A549 (cell line): ENCODE results near the gene ANKRD33B.

ENCODE experiments used
- PBX3 ChIP-seq: IDR thresholded peaks from 2 replicates; pipeline ENCODE4 v1.6.1; 2012
- POLR2A ChIP-seq: IDR thresholded peaks from 2 replicates; pipeline ENCODE4 v1.6.1; 2012; ENCODE audit warnings: mild to moderate bottlenecking, low read length
- TF ChIP-seq, protein P1 (sequence below): fragments of >200 bp; sonication (Bioruptor Twin); formaldehyde crosslinking; IDR thresholded peaks from 3 replicates; pipeline ENCODE4 v1.5.1; 2016

DNA sequence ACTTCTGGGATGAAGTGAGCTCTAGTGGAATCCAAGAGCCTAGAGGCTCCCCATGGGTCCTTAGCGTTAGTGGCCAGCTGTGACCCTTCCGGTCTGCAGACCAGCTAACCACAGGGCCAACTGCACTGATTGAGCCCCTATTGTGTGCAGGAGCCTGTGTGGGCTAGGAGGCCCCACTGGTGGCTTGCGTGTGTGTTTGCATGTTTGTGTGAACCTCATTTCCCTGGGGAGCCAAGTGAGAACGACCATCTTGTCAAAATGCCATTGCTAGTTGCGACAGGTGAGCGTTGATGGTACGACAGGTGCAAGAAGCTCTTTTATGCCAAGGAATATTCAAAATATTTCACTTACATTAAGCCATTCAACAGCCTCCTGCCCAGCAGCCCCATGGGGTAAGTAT, 44.1 kb upstream of the ANKRD33B start:
- TF ChIP-seq, protein P1, sequence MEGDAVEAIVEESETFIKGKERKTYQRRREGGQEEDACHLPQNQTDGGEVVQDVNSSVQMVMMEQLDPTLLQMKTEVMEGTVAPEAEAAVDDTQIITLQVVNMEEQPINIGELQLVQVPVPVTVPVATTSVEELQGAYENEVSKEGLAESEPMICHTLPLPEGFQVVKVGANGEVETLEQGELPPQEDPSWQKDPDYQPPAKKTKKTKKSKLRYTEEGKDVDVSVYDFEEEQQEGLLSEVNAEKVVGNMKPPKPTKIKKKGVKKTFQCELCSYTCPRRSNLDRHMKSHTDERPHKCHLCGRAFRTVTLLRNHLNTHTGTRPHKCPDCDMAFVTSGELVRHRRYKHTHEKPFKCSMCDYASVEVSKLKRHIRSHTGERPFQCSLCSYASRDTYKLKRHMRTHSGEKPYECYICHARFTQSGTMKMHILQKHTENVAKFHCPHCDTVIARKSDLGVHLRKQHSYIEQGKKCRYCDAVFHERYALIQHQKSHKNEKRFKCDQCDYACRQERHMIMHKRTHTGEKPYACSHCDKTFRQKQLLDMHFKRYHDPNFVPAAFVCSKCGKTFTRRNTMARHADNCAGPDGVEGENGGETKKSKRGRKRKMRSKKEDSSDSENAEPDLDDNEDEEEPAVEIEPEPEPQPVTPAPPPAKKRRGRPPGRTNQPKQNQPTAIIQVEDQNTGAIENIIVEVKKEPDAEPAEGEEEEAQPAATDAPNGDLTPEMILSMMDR: no peak
- TF ChIP-seq PBX3 (no peak), POLR2A (no peak)
